Rectal smooth muscle tissue (tissue), 1 donor: ENCODE data around the gene FHOD3.
"Not testable (repeated sequence)": the region's sequence is repeated elsewhere in the genome, so short reads cannot be mapped to it uniquely, and the experiment has no call there.

ENCODE experiments used
- H3K27ac ChIP-seq: one replicate; pipeline ENCODE4 v1.7.0; 2013; ENCODE audit warnings: low read depth, low read length, inconsistent platforms
- H3K27me3 ChIP-seq: one replicate; pipeline ENCODE4 v1.7.0; 2013; ENCODE audit warnings: low read length; ENCODE audit not compliant: control insufficient read depth, insufficient read depth
- H3K36me3 ChIP-seq: one replicate; pipeline ENCODE4 v1.7.0; 2013; ENCODE audit warnings: low read length; ENCODE audit not compliant: control insufficient read depth, insufficient read depth
- H3K4me1 ChIP-seq: one replicate; pipeline ENCODE4 v1.7.0; 2013; ENCODE audit warnings: low read length; ENCODE audit not compliant: control insufficient read depth, insufficient read depth
- H3K4me3 ChIP-seq: one replicate; pipeline ENCODE4 v1.7.0; 2013; ENCODE audit warnings: low read length
- H3K9ac ChIP-seq: one replicate; pipeline ENCODE4 v1.7.0; 2013; ENCODE audit warnings: low read length

FHOD3 gene

GRCh38 chr18:36762965-36763364 is 465.5 kb downstream of the FHOD3 start:
- H3K27ac ChIP-seq, H3K4me3 ChIP-seq, H3K9ac ChIP-seq, H3K27me3 ChIP-seq, H3K36me3 ChIP-seq, H3K4me1 ChIP-seq: not testable (repeated sequence)

- no peaks in the 10 kb centered on the region for H3K27me3 ChIP-seq
- H3K4me1 ChIP-seq, result no peaks in the 10 kb centered on the region
- no peaks in the 10 kb centered on the region for H3K36me3 ChIP-seq
- no peak overlapping the region for H3K27ac ChIP-seq
- no peak overlapping the region for H3K4me3 ChIP-seq
- H3K9ac ChIP-seq, result no peak overlapping the region
These were observed 469.3 kb downstream of the FHOD3 start for GRCh38 chr18:36766836-36767235.

GRCh38 chr18:36769172-36769571 is 471.7 kb downstream of the FHOD3 start:
- H3K27me3 ChIP-seq, result no peaks in the 10 kb centered on the region
- H3K36me3 ChIP-seq, result no peaks in the 10 kb centered on the region
- H3K4me3 ChIP-seq, result no peak overlapping the region
- no peaks in the 10 kb centered on the region for H3K4me1 ChIP-seq
- H3K27ac ChIP-seq, result no peak overlapping the region
- H3K9ac ChIP-seq, result no peak overlapping the region

- H3K4me1 ChIP-seq, result no peaks in the 10 kb centered on the region
- H3K36me3 ChIP-seq, result no peaks in the 10 kb centered on the region
- no peak overlapping the region for H3K4me3 ChIP-seq
- no peak overlapping the region for H3K27ac ChIP-seq
- no peaks in the 10 kb centered on the region for H3K27me3 ChIP-seq
- H3K9ac ChIP-seq, result no peak overlapping the region
These were observed 472.2 kb downstream of the FHOD3 start for GRCh38 chr18:36769611-36770314.

GRCh38 chr18:36770315-36770946 is 472.9 kb downstream of the FHOD3 start:
- Histone ChIP-seq H3K27ac (no peak overlapping the region), H3K4me3 (no peak overlapping the region), H3K36me3 (no peaks in the 10 kb centered on the region), H3K4me1 (no peaks in the 10 kb centered on the region), H3K9ac (no peak overlapping the region), H3K27me3 (no peaks in the 10 kb centered on the region)

- H3K4me1 ChIP-seq, result no peaks in the 10 kb centered on the region
- no peaks in the 10 kb centered on the region for H3K36me3 ChIP-seq
- no peak overlapping the region for H3K4me3 ChIP-seq
- no peak overlapping the region for H3K27ac ChIP-seq
- H3K27me3 ChIP-seq, result no peaks in the 10 kb centered on the region
- H3K9ac ChIP-seq, result no peak overlapping the region
These were observed 473.7 kb downstream of the FHOD3 start for GRCh38 chr18:36771245-36771644.

- Histone ChIP-seq H3K9ac (no peak overlapping the region), H3K4me1 (no peaks in the 10 kb centered on the region), H3K27me3 (no peaks in the 10 kb centered on the region), H3K36me3 (no peaks in the 10 kb centered on the region), H3K27ac (no peak overlapping the region), H3K4me3 (no peak overlapping the region)
These were observed 474.8 kb downstream of the FHOD3 start for GRCh38 chr18:36772241-36772723.

GRCh38 chr18:36775396-36775795 is 477.9 kb downstream of the FHOD3 start:
- Histone ChIP-seq H3K9ac (no peak overlapping the region), H3K27me3 (no peaks in the 10 kb centered on the region), H3K4me3 (no peak overlapping the region), H3K36me3 (peaks cover 3% of the 10 kb centered on the region), H3K27ac (no peak overlapping the region), H3K4me1 (no peaks in the 10 kb centered on the region)

- H3K4me3 ChIP-seq, result no peak overlapping the region
- H3K9ac ChIP-seq, result no peak overlapping the region
- no peak overlapping the region for H3K27ac ChIP-seq
- peaks cover 7% of the 10 kb centered on the region for H3K36me3 ChIP-seq
- H3K4me1 ChIP-seq, result no peaks in the 10 kb centered on the region
- no peaks in the 10 kb centered on the region for H3K27me3 ChIP-seq
These were observed 479.1 kb downstream of the FHOD3 start for GRCh38 chr18:36776650-36777049.

GRCh38 chr18:36777566-36777965 is 480.1 kb downstream of the FHOD3 start:
- no peaks in the 10 kb centered on the region for H3K27me3 ChIP-seq
- no peak overlapping the region for H3K4me3 ChIP-seq
- no peaks in the 10 kb centered on the region for H3K4me1 ChIP-seq
- no peak overlapping the region for H3K27ac ChIP-seq
- peaks cover 7% of the 10 kb centered on the region for H3K36me3 ChIP-seq
- H3K9ac ChIP-seq, result no peak overlapping the region

- H3K9ac ChIP-seq, result no peak overlapping the region
- no peaks in the 10 kb centered on the region for H3K4me1 ChIP-seq
- H3K36me3 ChIP-seq, result peaks cover 7% of the 10 kb centered on the region
- H3K27ac ChIP-seq, result no peak overlapping the region
- H3K27me3 ChIP-seq, result no peaks in the 10 kb centered on the region
- H3K4me3 ChIP-seq, result no peak overlapping the region
These were observed 483.2 kb downstream of the FHOD3 start for GRCh38 chr18:36780748-36781147.

- Histone ChIP-seq H3K9ac (no peak overlapping the region), H3K4me3 (no peak overlapping the region), H3K27me3 (no peaks in the 10 kb centered on the region), H3K36me3 (peaks cover 7% of the 10 kb centered on the region), H3K27ac (no peak overlapping the region), H3K4me1 (no peaks in the 10 kb centered on the region)
These were observed 485.2 kb downstream of the FHOD3 start for GRCh38 chr18:36782710-36783109.

GRCh38 chr18:36783792-36784191 is 486.3 kb downstream of the FHOD3 start:
- H3K27me3 ChIP-seq, result no peaks in the 10 kb centered on the region
- H3K9ac ChIP-seq, result no peak overlapping the region
- H3K4me3 ChIP-seq, result no peak overlapping the region
- peaks cover 7% of the 10 kb centered on the region for H3K36me3 ChIP-seq
- no peaks in the 10 kb centered on the region for H3K4me1 ChIP-seq
- no peak overlapping the region for H3K27ac ChIP-seq
